Measurements from ENCODE around the gene HK2.

- TF ChIP-seq CTCF (IDR thresholded peaks at IDR 0.05), result no peak
- no peak for TF ChIP-seq POLR2A (IDR thresholded peaks at IDR 0.05)
Measured at GRCh38 chr2:74871414-74871813, 37.5 kb downstream of the HK2 start.

All from right lobe of liver (tissue), 4 donors.